Endometrial microvascular endothelial cells (primary cell): ENCODE measurements around the gene RPL4. TPM values are rescaled to one million over a fixed set of nuclear protein-coding genes. Genes with fewer than 3 reads are reported as not detected.
"Not testable (repeated sequence)": the region's sequence is repeated elsewhere in the genome, so short reads cannot be mapped to it uniquely, and the experiment has no call there.

ENCODE experiments used
- in situ Hi-C: cut with HindIII; loops from 2 replicates; pipeline ENCODE4 v1.10.0; 2017; ENCODE audit warnings: low sequenced_read_pairs, low pct_unique_long_range_greater_than_20kb; ENCODE audit errors: inconsistent ontology term
- total RNA-seq: library from RNA; depleted of rRNA; stranded (reverse); fragments of >200 nt; gene quantifications from one replicate; pipeline ENCODE4 v1.2.3, GENCODE V29; 2015; ENCODE audit errors: inconsistent ontology term

The RPL4 gene
- total RNA-seq, 1 donor from 2014 or later, result 4,171 TPM

GRCh38 chr15:66496951-66497501 lies 7.6 kb downstream of the RPL4 start:
- in situ Hi-C loops, result loop anchor here (10.0 kb wide), 1 partner anchor 182 kb away; no protein-coding TSS in a partner anchor

- in situ Hi-C loops, result loop anchor here (10.0 kb wide), 1 partner anchor 179 kb away; no protein-coding TSS in a partner anchor
Observed at GRCh38 chr15:66494262-66494661, 10.4 kb downstream of the RPL4 start.

- in situ Hi-C loops, result loop anchor here (10.0 kb wide), 1 partner anchor 177 kb away; no protein-coding TSS in a partner anchor
Observed at GRCh38 chr15:66491846-66492245, 12.8 kb downstream of the RPL4 start.

- in situ Hi-C loops, result no loop called here
Observed at GRCh38 chr15:66489179-66489791, 15.4 kb downstream of the RPL4 start.

GRCh38 chr15:66488525-66488924 lies 16.1 kb downstream of the RPL4 start:
- in situ Hi-C loops, result no loop called here

GRCh38 chr15:66486887-66487286 lies 17.8 kb downstream of the RPL4 start:
- in situ Hi-C loops, result no loop called here

- in situ Hi-C loops, result no loop called here
Observed at GRCh38 chr15:66484539-66485112, 20.0 kb downstream of the RPL4 start.

- in situ Hi-C loops, result no loop called here
Observed at GRCh38 chr15:66483131-66483566, 21.5 kb downstream of the RPL4 start.

- in situ Hi-C loops, result no loop called here
Observed at GRCh38 chr15:66482539-66482938, 22.1 kb downstream of the RPL4 start.

GRCh38 chr15:66481107-66481856 lies 23.4 kb downstream of the RPL4 start:
- in situ Hi-C loops, result no loop called here

- in situ Hi-C loops, result no loop called here
Observed at GRCh38 chr15:66480267-66480666, 24.4 kb downstream of the RPL4 start.

GRCh38 chr15:66477011-66477410 lies 27.6 kb downstream of the RPL4 start:
- in situ Hi-C loops, result no loop called here

- in situ Hi-C loops, result no loop called here
Observed at GRCh38 chr15:66476535-66476934, 28.1 kb downstream of the RPL4 start.

- in situ Hi-C loops, result no loop called here
Observed at GRCh38 chr15:66474963-66475362, 29.7 kb downstream of the RPL4 start.

GRCh38 chr15:66474135-66474534 lies 30.5 kb downstream of the RPL4 start:
- in situ Hi-C loops, result no loop called here

GRCh38 chr15:66472176-66472999 lies 32.3 kb downstream of the RPL4 start:
- in situ Hi-C loops, result no loop called here

GRCh38 chr15:66470825-66471224 lies 33.8 kb downstream of the RPL4 start:
- in situ Hi-C loops, result not testable (repeated sequence)

- in situ Hi-C loops, result not testable (repeated sequence)
Observed at GRCh38 chr15:66467162-66468040, 37.3 kb downstream of the RPL4 start.
